Skeletal muscle tissue (tissue), 4 donors: ENCODE results near the gene EPS8L3. TPM values are rescaled to one million over a fixed set of nuclear protein-coding genes. Genes with fewer than 3 reads are reported as not detected.
A peak's percentile ranks its signal among the peaks of the same experiment; 100 is the strongest.

Source experiments
- H3K27ac ChIP-seq: one replicate; pipeline ENCODE4 v1.7.0; 2013; ENCODE audit warnings: mild to moderate bottlenecking, low read depth, low read length, inconsistent platforms
- H3K27me3 ChIP-seq, 3 donors: one replicate each; pipeline ENCODE4 v1.7.0; 2013; ENCODE audit warnings: low read length in 3 of 3; ENCODE audit not compliant: control insufficient read depth in 3 of 3, insufficient read depth in 3 of 3
- H3K36me3 ChIP-seq, 3 donors: one replicate each; pipeline ENCODE4 v1.7.0; 2013; ENCODE audit warnings: low read length in 3 of 3; ENCODE audit not compliant: control insufficient read depth in 3 of 3, insufficient read depth in 3 of 3
- H3K4me1 ChIP-seq, 3 donors: one replicate each; pipeline ENCODE4 v1.7.0; 2013; ENCODE audit warnings: low read length in 3 of 3, mild to moderate bottlenecking in 3 of 3; ENCODE audit not compliant: control insufficient read depth in 3 of 3, insufficient read depth in 3 of 3
- H3K4me3 ChIP-seq, 3 donors: one replicate each; pipeline ENCODE4 v1.7.0; 2013; ENCODE audit warnings: low read length in 3 of 3
- H3K9ac ChIP-seq, 3 donors: one replicate each; pipeline ENCODE4 v1.7.0; 2013; ENCODE audit warnings: low read length in 3 of 3, mild to moderate bottlenecking in 3 of 3, moderate library complexity in 2 of 3, low read depth in 1 of 3
- H3K9me3 ChIP-seq, 3 donors: one replicate each; pipeline ENCODE4 v1.7.0; 2013; ENCODE audit warnings: low read length in 3 of 3; ENCODE audit not compliant: control insufficient read depth in 3 of 3
- total RNA-seq: library from RNA; depleted of rRNA; stranded (reverse); fragments of >200 nt; gene quantifications from one replicate; pipeline ENCODE4 v1.2.3, GENCODE V29; 2014
- donor health status: Osteomylitis.

EPS8L3 gene
- total RNA-seq, 1 donor from 2014 or later = not detected

DNA sequence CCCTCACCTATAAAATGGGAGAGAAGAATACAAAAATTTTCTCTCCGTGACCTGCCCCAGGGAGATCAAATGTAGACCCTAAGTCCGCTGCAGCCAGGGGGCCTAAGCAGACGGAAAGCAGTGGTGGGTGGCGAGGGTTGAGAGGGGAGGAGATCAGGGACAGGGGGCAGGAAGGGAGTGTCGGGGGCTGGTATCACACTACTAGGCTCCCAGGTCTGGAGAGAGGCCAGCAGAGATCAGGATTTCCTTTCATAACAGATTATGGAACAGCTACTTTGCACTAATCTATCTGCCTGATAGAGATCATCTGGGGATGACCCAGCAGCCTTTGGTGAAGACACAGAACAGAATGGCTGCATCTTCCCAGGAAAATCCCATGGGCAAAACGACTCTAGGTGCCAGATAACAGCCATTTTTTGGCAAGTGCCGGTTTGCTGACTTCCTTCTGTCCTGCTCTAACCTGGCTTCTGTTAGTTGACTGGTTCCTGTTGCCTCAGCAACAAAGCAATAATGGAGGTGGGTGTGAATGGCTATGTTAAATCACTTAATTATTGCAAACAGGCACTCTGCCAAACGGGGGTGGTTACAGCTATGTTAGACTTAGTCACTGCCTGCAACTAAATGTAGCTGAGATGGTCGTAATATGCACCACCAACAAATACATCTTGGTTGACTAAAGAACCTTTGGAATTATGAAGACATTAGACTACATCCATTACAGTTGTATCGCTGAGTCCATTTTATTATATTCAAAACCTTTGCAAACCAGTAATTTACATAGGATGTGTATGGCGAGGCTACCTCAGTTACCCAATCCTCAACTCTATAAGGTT lies 30.0 kb upstream of the EPS8L3 start:
- H3K27ac ChIP-seq = peak overlapping the region; percentile 10
- no peaks in the 10 kb centered on the region for H3K36me3 ChIP-seq
- no peaks in the 10 kb centered on the region for H3K27me3 ChIP-seq
- peaks cover 40 to 48% (median 43%) of the 10 kb centered on the region in 3 donors for H3K4me1 ChIP-seq
- peak overlapping the region in 1 of 3 donors; percentile 17 for H3K4me3 ChIP-seq
- H3K9ac ChIP-seq = peak overlapping the region in 1 of 3 donors; percentile 20
- H3K9me3 ChIP-seq = no peaks in the 10 kb centered on the region

DNA sequence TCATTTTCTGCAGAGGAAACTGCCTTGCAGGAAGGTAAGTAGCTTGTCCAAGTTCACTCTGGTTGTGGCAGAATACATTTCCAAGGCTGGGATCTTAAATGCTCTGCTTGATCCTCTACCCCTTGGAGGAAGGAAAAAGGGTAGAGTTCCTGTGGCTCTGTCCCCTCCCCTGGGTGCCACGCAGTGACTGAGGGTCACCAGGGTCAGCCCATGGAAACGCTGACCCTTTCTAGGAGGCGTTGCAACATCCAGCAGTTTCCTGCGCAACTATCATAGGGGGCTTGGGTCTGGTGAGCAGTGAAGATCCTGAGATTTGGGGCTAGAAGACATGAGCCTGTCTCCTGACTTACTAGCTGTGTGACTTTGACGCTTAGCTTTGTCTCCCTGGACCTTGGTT lies 29.4 kb upstream of the EPS8L3 start:
- Histone ChIP-seq H3K4me3 (no peak overlapping the region), H3K4me1 (peaks cover 40 to 48% (median 43%) of the 10 kb centered on the region in 3 donors), H3K9me3 (no peaks in the 10 kb centered on the region), H3K9ac (peak overlapping the region in 1 of 3 donors; percentile 20), H3K36me3 (no peaks in the 10 kb centered on the region), H3K27me3 (no peaks in the 10 kb centered on the region), H3K27ac (peak overlapping the region; percentile 10)

DNA sequence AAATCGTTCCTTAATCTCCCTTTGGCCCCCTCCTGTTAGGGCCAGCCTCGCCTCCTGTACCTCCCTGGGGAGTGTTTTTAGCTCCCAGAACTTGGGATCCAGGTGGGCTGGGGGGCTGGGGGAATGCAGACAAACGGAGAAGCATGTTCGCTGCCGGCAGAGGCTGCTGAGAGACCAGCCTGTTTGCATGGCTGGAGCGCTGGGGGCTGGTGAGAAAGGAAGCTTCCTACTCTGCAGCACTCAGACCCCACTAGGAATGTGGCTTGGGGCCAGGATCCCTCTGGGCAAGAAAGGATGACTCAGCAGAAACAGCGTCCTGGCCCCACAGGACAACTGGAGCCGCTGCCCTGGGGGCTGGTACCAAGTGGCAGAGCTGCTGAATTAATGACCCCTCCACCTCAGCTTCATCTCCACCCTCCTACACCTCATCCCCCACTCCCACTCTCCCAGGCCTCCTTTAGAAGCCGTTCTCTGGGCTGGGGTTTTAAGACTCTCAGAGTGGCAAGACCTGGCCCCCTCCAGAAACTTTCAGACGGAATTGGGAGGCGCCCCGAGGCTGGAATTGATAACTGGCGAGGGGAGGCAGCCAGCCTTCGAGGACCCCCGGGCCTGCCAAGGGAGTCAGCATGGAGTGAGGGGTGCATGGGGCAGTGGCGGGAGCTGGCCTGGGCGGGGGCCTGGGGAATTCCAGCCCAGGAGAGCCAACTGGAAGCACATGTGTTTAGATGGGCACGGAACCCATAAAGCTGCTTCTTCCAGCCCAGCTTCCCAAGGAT lies 28.5 kb upstream of the EPS8L3 start:
- no peaks in the 10 kb centered on the region for H3K27me3 ChIP-seq
- peaks cover 40 to 48% (median 43%) of the 10 kb centered on the region in 3 donors for H3K4me1 ChIP-seq
- H3K36me3 ChIP-seq = no peaks in the 10 kb centered on the region
- no peak overlapping the region for H3K27ac ChIP-seq
- H3K4me3 ChIP-seq = no peak overlapping the region
- H3K9ac ChIP-seq = peak overlapping the region in 2 of 3 donors; percentile 20 to 40
- H3K9me3 ChIP-seq = no peaks in the 10 kb centered on the region

DNA sequence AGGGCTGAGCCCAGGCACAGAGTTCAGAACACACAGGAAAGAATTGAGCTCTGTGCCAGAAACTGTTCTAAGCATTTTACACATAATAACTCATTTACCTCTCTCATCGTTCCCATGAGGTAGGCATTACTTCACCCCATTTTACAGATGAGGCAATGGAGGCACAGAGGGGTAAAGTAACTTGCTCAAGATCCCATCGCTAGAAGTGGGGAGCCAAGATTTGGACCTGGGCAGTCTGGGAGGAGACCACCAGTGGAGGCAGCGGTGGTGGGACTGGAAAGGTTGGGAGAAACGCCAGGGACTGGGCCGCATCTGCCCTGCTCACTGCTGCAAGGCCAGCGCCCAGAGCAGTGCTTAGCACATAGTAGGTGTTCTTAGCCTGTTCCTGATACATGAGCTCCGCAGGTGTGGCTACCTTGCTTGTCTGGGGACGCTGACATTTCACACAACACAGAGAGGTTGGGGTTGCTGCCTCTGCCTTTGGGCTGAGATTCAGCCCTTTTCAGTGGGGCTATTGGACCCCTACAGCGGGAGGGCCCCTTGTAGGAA lies 27.8 kb upstream of the EPS8L3 start:
- Histone ChIP-seq H3K36me3 (no peaks in the 10 kb centered on the region), H3K9me3 (no peaks in the 10 kb centered on the region), H3K9ac (peak overlapping the region in 1 of 3 donors; percentile 40), H3K27ac (no peak overlapping the region), H3K27me3 (no peaks in the 10 kb centered on the region), H3K4me3 (no peak overlapping the region), H3K4me1 (peaks cover 43 to 50% (median 45%) of the 10 kb centered on the region in 3 donors)

DNA sequence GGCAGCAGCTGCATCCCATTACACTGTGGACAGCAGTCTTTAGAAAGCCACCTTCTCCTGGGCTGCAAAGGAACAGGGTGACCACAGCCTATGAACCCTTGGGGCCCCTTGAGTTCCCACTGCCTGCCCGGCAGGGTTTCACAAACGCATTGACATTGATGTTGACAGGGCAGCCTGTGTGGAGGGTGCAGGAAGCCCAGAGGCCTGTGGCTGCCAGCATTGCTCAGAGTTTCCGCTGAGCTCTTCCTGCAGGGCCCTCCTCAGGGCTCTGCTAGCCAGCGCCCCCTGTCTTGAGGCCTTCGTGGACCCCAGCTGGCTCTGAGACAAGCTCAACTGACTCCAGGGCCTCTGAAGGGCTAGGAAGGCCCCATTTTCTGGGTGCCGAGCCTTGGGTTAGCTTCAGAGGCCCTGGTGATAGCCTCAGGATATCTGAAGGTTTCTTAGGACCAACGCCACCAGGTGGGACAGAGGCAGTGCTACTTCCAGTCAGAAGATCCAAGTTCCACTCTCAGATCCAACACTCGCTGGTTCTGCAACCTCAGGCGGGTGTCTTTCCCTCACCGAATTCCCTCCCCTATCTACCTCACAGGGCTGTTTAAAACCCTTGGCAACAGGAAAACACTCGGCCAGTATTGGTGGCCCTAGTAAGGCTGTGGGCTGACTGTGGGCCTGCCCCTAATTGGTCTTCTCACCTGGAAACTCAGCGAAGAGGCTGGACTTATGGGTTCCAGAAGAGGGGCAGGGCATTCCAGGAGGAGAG lies 27.2 kb upstream of the EPS8L3 start:
- H3K36me3 ChIP-seq = no peaks in the 10 kb centered on the region
- H3K9ac ChIP-seq = no peak overlapping the region
- H3K9me3 ChIP-seq = no peaks in the 10 kb centered on the region
- no peaks in the 10 kb centered on the region for H3K27me3 ChIP-seq
- peaks cover 48 to 56% (median 51%) of the 10 kb centered on the region in 3 donors for H3K4me1 ChIP-seq
- H3K27ac ChIP-seq = no peak overlapping the region
- no peak overlapping the region for H3K4me3 ChIP-seq

DNA sequence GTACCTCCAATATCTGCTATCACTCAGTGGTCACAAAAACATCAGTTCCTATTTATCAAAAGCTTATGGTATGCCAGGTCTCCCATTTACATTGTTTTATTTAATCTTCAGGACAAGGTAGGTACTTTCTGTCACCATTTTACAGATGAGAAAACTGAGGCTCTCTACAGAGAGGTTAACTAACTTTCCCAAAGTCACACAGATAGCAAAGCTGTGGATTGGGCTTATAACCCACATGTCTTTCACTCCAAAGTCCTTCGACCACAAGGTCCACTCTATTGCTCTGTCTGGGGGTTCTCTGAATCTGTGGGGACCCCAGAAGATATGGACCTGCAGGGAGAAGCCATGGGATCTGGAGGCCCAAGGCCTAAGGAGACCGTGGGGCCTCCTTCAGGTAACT lies 26.6 kb upstream of the EPS8L3 start:
- Histone ChIP-seq H3K9ac (no peak overlapping the region), H3K27ac (no peak overlapping the region), H3K27me3 (no peaks in the 10 kb centered on the region), H3K4me1 (peaks cover 52 to 56% (median 54%) of the 10 kb centered on the region in 3 donors), H3K4me3 (no peak overlapping the region), H3K36me3 (no peaks in the 10 kb centered on the region), H3K9me3 (no peaks in the 10 kb centered on the region)

- Histone ChIP-seq H3K27me3 (no peaks in the 10 kb centered on the region), H3K27ac (no peak overlapping the region), H3K9ac (no peak overlapping the region), H3K4me1 (peaks cover 52 to 58% (median 54%) of the 10 kb centered on the region in 3 donors), H3K4me3 (no peak overlapping the region), H3K9me3 (no peaks in the 10 kb centered on the region), H3K36me3 (no peaks in the 10 kb centered on the region)
These were observed 25.9 kb upstream of the EPS8L3 start for GRCh38 chr1:109789551-109790180.

- no peak overlapping the region for H3K9ac ChIP-seq
- H3K4me1 ChIP-seq = peaks cover 46 to 55% (median 54%) of the 10 kb centered on the region in 3 donors
- H3K9me3 ChIP-seq = no peaks in the 10 kb centered on the region
- H3K36me3 ChIP-seq = no peaks in the 10 kb centered on the region
- H3K27ac ChIP-seq = no peak overlapping the region
- H3K4me3 ChIP-seq = no peak overlapping the region
- no peaks in the 10 kb centered on the region for H3K27me3 ChIP-seq
These were observed 25.2 kb upstream of the EPS8L3 start for GRCh38 chr1:109788695-109789521.
